Keratinocyte (primary cell): ENCODE data around the gene ZCCHC17. TPM values are rescaled to one million over a fixed set of nuclear protein-coding genes. Genes with fewer than 3 reads are reported as not detected.

ENCODE experiments used
- DNase-seq: peaks from one replicate; pipeline ENCODE4 v3.0.0-alpha.2; 2011; ENCODE audit warnings: low read depth, missing footprints, low spot score
- FAIRE-seq: peaks from 2 replicates; lab custom pipeline; 2011; peaks lifted over from hg19 to GRCh38; lab: Jason Lieb, UNC
- H2AFZ ChIP-seq: 2 replicates; pipeline ENCODE4 v1.6.0; 2012; ENCODE audit warnings: low read length, control low read depth, inconsistent platforms; ENCODE audit not compliant: control insufficient read depth
- H3K27ac ChIP-seq: 2 replicates; pipeline ENCODE4 v1.5.1; 2011; ENCODE audit warnings: low read length; ENCODE audit not compliant: control insufficient read depth, insufficient read depth
- H3K27me3 ChIP-seq: 3 replicates; pipeline ENCODE4 v1.6.0; 2011; ENCODE audit warnings: low read length; ENCODE audit not compliant: control insufficient read depth, insufficient read depth; ENCODE audit errors: extremely low read depth
- H3K36me3 ChIP-seq, 2 experiments: 2 replicates in 1 of 2; 3 replicates in 1 of 2; pipeline ENCODE4 v1.5.1; 2011; ENCODE audit warnings: low read length in 2 of 2, mild to moderate bottlenecking in 1 of 2; ENCODE audit not compliant: control insufficient read depth in 2 of 2, insufficient read depth in 2 of 2; ENCODE audit errors: extremely low read depth in 1 of 2
- H3K4me1 ChIP-seq: 3 replicates; pipeline ENCODE4 v1.5.1; 2011; ENCODE audit warnings: low read length; ENCODE audit not compliant: control insufficient read depth, insufficient read depth; ENCODE audit errors: extremely low read depth
- H3K4me2 ChIP-seq: 3 replicates; pipeline ENCODE4 v1.6.0; 2011; ENCODE audit warnings: low read depth, low read length; ENCODE audit not compliant: control insufficient read depth, insufficient read depth; ENCODE audit errors: extremely low read depth
- H3K4me3 ChIP-seq, 3 experiments: fragments of 200-600 bp in 1 of 3; sonication (generic) in 1 of 3; 2 replicates in 2 of 3; 3 replicates in 1 of 3; pipeline ENCODE4 v1.5.1; 2011 to 2016; ENCODE audit warnings: low read length in 3 of 3, mild to moderate bottlenecking in 3 of 3, control low read depth in 2 of 3, inconsistent platforms in 1 of 3, low read depth in 1 of 3, mixed read lengths in 1 of 3, mixed run types in 1 of 3, moderate library complexity in 1 of 3; ENCODE audit not compliant: control insufficient read depth in 2 of 3, insufficient read depth in 2 of 3; ENCODE audit errors: extremely low read depth in 1 of 3
- H3K79me2 ChIP-seq: 2 replicates; pipeline ENCODE4 v1.6.0; 2012; ENCODE audit warnings: low read length; ENCODE audit not compliant: control insufficient read depth, insufficient read depth
- H3K9ac ChIP-seq: 3 replicates; pipeline ENCODE4 v1.6.0; 2011; ENCODE audit warnings: low read length; ENCODE audit not compliant: control insufficient read depth, insufficient read depth; ENCODE audit errors: extremely low read depth
- H3K9me1 ChIP-seq: 3 replicates; pipeline ENCODE4 v1.6.0; 2011; ENCODE audit warnings: low read length; ENCODE audit not compliant: control insufficient read depth, insufficient read depth; ENCODE audit errors: extremely low read depth
- H3K9me3 ChIP-seq: 2 replicates; pipeline ENCODE4 v1.5.1; 2012; ENCODE audit warnings: low read depth, low read length; ENCODE audit not compliant: control insufficient read depth
- H4K20me1 ChIP-seq: 3 replicates; pipeline ENCODE4 v1.6.0; 2011; ENCODE audit warnings: low read length; ENCODE audit not compliant: control insufficient read depth, insufficient read depth; ENCODE audit errors: extremely low read depth
- EZH2 ChIP-seq: IDR thresholded peaks from one replicate; pipeline ENCODE4 v1.6.1; 2012; ENCODE audit warnings: inconsistent platforms, mild to moderate bottlenecking, low read length, moderate library complexity
- dilution Hi-C: fragments of 300-500 bp; cut with MboI; formaldehyde crosslinking; loops from one replicate; pipeline ENCODE4 v1.7.0; 2020; ENCODE audit warnings: low sequenced_read_pairs; ENCODE audit not compliant: extremely low pct_ligation_motif_present
- polyA plus RNA-seq, 5 experiments: library from polyadenylated mRNA; depleted of rRNA in 3 of 5; stranded (reverse) in 3 of 5; stranded (forward) in 1 of 5; unstranded in 1 of 5; fragments of >200 nt; gene quantifications; 1 replicate in 1 of 5; 2 replicates in 3 of 5; 3 replicates in 1 of 5; pipeline versions ENCODE4 v1.2.1 to v1.2.3, GENCODE V29; 2011 to 2012; ENCODE audit warnings: missing spikeins in 2 of 5, low read depth in 1 of 5, low replicate concordance in 1 of 5
- TF ChIP-seq, protein P1 (sequence below), 3 experiments: IDR thresholded peaks in 1 of 3; conservative IDR thresholded peaks in 1 of 3; optimal IDR thresholded peaks in 1 of 3; 2 replicates in 2 of 3; 3 replicates in 1 of 3; pipeline versions ENCODE3 to v1.5.1; 2011; ENCODE audit warnings: low read length in 3 of 3, mild to moderate bottlenecking in 3 of 3, moderate library complexity in 2 of 3, control low read depth in 1 of 3, inconsistent platforms in 1 of 3; ENCODE audit not compliant: insufficient read depth in 2 of 3; ENCODE audit errors: extremely low read depth in 1 of 3

ZCCHC17 gene
- polyA plus RNA-seq, 1 donor (not counting 4 experiments of a cell fraction or from before 2014, with no cell fraction given) = 70.0 TPM

DNA sequence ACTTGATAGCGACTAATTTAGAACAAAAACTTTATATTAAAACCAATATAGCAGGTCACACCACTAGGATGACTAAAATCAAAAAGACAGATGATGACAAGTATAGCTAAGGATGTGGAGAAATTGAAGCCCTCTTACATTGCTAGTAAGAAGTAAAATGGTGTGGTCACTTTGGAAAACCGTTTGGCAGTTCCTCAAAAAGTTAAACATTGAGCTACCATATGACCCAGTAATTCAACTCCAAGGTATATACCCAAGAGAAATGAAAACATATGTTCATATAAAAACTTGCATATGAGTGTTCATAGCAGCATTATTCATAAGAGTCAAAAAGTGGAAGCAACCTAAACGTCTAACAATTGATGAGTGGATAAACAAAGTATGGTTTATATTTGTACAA lies 103.1 kb downstream of the ZCCHC17 start:
- H3K4me3 ChIP-seq = no peak overlapping the region
- DNase-seq (no peak), FAIRE-seq (no peak)
- no peaks in the 10 kb centered on the region for H3K9me3 ChIP-seq
- no peaks in the 10 kb centered on the region for H3K9me1 ChIP-seq
- H3K4me2 ChIP-seq = peak overlapping the region; percentile 29
- peaks cover 42% of the 10 kb centered on the region for H3K4me1 ChIP-seq
- no peaks in the 10 kb centered on the region for H4K20me1 ChIP-seq
- H3K9ac ChIP-seq = no peak overlapping the region
- H2AFZ ChIP-seq = no peak overlapping the region
- H3K27ac ChIP-seq = no peak overlapping the region
- TF ChIP-seq EZH2 = no peak
- dilution Hi-C loops = no loop called here
- no peaks in the 10 kb centered on the region for H3K27me3 ChIP-seq
- no peaks in the 10 kb centered on the region for H3K79me2 ChIP-seq
- no peaks in the 10 kb centered on the region for H3K36me3 ChIP-seq

DNA sequence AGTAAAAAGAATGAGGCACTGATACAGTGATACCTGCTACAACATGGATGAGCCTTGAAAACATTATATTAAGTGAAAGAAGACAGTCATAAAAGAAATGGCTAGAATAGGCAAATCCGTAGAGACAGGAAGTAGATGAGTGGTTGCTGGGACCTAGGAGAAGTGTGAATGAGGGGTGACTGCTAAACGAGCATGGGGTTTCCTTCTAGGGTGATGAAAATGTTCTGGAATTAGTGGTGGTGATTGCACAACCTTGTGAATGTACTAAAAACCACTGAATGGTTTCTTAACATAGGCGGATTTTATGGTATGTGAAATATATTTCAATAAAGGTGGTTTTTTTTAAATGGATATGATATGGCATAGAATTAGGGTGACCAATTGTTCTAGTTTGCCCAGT lies 103.6 kb downstream of the ZCCHC17 start:
- dilution Hi-C loops = no loop called here
- DNase-seq (no peak), FAIRE-seq (no peak)
- H2AFZ ChIP-seq = no peak overlapping the region
- H3K27me3 ChIP-seq = no peaks in the 10 kb centered on the region
- peaks cover 41% of the 10 kb centered on the region for H3K4me1 ChIP-seq
- H3K4me2 ChIP-seq = peak overlapping the region; percentile 29
- no peak overlapping the region for H3K27ac ChIP-seq
- no peaks in the 10 kb centered on the region for H3K9me1 ChIP-seq
- no peak overlapping the region for H3K4me3 ChIP-seq
- H4K20me1 ChIP-seq = no peaks in the 10 kb centered on the region
- TF ChIP-seq, protein P1, sequence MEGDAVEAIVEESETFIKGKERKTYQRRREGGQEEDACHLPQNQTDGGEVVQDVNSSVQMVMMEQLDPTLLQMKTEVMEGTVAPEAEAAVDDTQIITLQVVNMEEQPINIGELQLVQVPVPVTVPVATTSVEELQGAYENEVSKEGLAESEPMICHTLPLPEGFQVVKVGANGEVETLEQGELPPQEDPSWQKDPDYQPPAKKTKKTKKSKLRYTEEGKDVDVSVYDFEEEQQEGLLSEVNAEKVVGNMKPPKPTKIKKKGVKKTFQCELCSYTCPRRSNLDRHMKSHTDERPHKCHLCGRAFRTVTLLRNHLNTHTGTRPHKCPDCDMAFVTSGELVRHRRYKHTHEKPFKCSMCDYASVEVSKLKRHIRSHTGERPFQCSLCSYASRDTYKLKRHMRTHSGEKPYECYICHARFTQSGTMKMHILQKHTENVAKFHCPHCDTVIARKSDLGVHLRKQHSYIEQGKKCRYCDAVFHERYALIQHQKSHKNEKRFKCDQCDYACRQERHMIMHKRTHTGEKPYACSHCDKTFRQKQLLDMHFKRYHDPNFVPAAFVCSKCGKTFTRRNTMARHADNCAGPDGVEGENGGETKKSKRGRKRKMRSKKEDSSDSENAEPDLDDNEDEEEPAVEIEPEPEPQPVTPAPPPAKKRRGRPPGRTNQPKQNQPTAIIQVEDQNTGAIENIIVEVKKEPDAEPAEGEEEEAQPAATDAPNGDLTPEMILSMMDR (optimal IDR thresholded peaks at IDR 0.05 in 1 of 3, IDR thresholded peaks at IDR 0.05 in 1 of 3, conservative IDR thresholded peaks at IDR 0.05 in 1 of 3; ENCODE audit: extremely low read depth in 1 of 3, insufficient read depth in 2 of 3, low read length in 3 of 3) = no peak
- TF ChIP-seq EZH2 = no peak
- no peak overlapping the region for H3K9ac ChIP-seq
- no peaks in the 10 kb centered on the region for H3K79me2 ChIP-seq
- H3K9me3 ChIP-seq = no peaks in the 10 kb centered on the region
- H3K36me3 ChIP-seq = no peaks in the 10 kb centered on the region

DNA sequence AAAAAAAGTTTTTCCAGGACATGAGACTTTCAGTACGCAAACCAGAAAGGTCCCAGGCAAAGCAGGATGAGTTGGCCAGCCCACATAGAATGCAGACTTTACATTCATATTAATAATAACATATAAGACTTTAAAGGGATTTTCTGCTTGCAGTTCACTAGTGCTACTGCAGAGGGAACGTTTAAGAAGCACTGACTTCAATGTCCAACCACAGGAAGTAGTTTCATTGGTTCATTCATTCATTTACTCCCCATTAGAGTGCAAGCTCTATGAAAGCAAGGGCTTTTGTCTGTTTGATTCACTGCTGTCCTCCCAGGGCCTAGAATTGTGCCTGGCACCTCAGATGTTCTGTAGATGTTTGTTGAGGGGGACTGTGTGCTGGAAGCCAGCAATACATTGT lies 104.4 kb downstream of the ZCCHC17 start:
- H3K4me2 ChIP-seq = no peak overlapping the region
- H3K27me3 ChIP-seq = no peaks in the 10 kb centered on the region
- H3K4me1 ChIP-seq = peaks cover 38% of the 10 kb centered on the region
- FAIRE-seq (no peak), DNase-seq (no peak)
- no peaks in the 10 kb centered on the region for H4K20me1 ChIP-seq
- no peaks in the 10 kb centered on the region for H3K79me2 ChIP-seq
- no peak overlapping the region for H3K9ac ChIP-seq
- no peak overlapping the region for H3K4me3 ChIP-seq
- dilution Hi-C loops = no loop called here
- H2AFZ ChIP-seq = no peak overlapping the region
- TF ChIP-seq EZH2 = no peak
- TF ChIP-seq, protein P1 (optimal IDR thresholded peaks at IDR 0.05 in 1 of 3, IDR thresholded peaks at IDR 0.05 in 1 of 3, conservative IDR thresholded peaks at IDR 0.05 in 1 of 3; ENCODE audit: extremely low read depth in 1 of 3, insufficient read depth in 2 of 3, low read length in 3 of 3) = no peak
- no peaks in the 10 kb centered on the region for H3K9me1 ChIP-seq
- no peaks in the 10 kb centered on the region for H3K36me3 ChIP-seq
- no peaks in the 10 kb centered on the region for H3K9me3 ChIP-seq
- H3K27ac ChIP-seq = no peak overlapping the region
